Thymus (tissue), 11 donors: ENCODE data around the gene NDST1. TPM values are rescaled to one million over a fixed set of nuclear protein-coding genes. Genes with fewer than 3 reads are reported as not detected.
"Not testable (repeated sequence)": the region's sequence is repeated elsewhere in the genome, so short reads cannot be mapped to it uniquely, and the experiment has no call there.

Experiments
- DNase-seq, 9 donors: peaks; one replicate each; pipeline ENCODE4 v3.0.0-alpha.2; 2013; ENCODE audit warnings: low spot score in 9 of 9, low read depth in 6 of 9, missing footprints in 1 of 9
- H3K27ac ChIP-seq, 2 donors: one replicate each; pipeline ENCODE4 v1.5.1; 2013; ENCODE audit warnings: control low read depth in 1 of 2, low read depth in 1 of 2, low read length in 1 of 2, mild to moderate bottlenecking in 1 of 2, moderate library complexity in 1 of 2
- H3K27me3 ChIP-seq, 2 donors: one replicate each; pipeline ENCODE4 v1.5.1; 2013; ENCODE audit warnings: low read length in 1 of 2; ENCODE audit not compliant: control insufficient read depth in 2 of 2, insufficient read depth in 1 of 2
- H3K36me3 ChIP-seq, 2 donors: one replicate each; pipeline ENCODE4 v1.5.1; 2013; ENCODE audit warnings: low read length in 1 of 2, mild to moderate bottlenecking in 1 of 2, moderate library complexity in 1 of 2; ENCODE audit not compliant: control insufficient read depth in 2 of 2, insufficient read depth in 2 of 2
- H3K4me1 ChIP-seq, 2 donors: one replicate each; pipeline ENCODE4 v1.5.1; 2013; ENCODE audit warnings: low read length in 2 of 2; ENCODE audit not compliant: control insufficient read depth in 2 of 2, insufficient read depth in 2 of 2
- H3K4me3 ChIP-seq, 2 donors: one replicate each; pipeline ENCODE4 v1.5.1; 2013; ENCODE audit warnings: low read length in 2 of 2, control low read depth in 1 of 2, mild to moderate bottlenecking in 1 of 2
- H3K9me3 ChIP-seq, 2 donors: one replicate each; pipeline ENCODE4 v1.5.1; 2013; ENCODE audit warnings: low read length in 1 of 2, mild to moderate bottlenecking in 1 of 2; ENCODE audit not compliant: control insufficient read depth in 2 of 2, insufficient read depth in 1 of 2
- WGBS: extraction: QIAGEN DNeasy Blood & Tissue Kit; methylation state at CpG from one replicate; pipeline ENCODE4 v1.1.7; 2013; 5-methylcytosine and 5-hydroxymethylcytosine counted together
- polyA plus RNA-seq: library from polyadenylated mRNA; stranded (reverse); fragments of 200-250 nt; gene quantifications from one replicate; pipeline ENCODE4 v1.2.3, GENCODE V29; 2013
- total RNA-seq: library from RNA; stranded (reverse); fragments of 120-200 nt; gene quantifications from one replicate; pipeline ENCODE4 v1.2.4, GENCODE V29; 2013
- donor health status: healthy.

Gene NDST1
- total and polyA plus RNA-seq, 2 donors = 2.8 to 6.4 TPM

DNA sequence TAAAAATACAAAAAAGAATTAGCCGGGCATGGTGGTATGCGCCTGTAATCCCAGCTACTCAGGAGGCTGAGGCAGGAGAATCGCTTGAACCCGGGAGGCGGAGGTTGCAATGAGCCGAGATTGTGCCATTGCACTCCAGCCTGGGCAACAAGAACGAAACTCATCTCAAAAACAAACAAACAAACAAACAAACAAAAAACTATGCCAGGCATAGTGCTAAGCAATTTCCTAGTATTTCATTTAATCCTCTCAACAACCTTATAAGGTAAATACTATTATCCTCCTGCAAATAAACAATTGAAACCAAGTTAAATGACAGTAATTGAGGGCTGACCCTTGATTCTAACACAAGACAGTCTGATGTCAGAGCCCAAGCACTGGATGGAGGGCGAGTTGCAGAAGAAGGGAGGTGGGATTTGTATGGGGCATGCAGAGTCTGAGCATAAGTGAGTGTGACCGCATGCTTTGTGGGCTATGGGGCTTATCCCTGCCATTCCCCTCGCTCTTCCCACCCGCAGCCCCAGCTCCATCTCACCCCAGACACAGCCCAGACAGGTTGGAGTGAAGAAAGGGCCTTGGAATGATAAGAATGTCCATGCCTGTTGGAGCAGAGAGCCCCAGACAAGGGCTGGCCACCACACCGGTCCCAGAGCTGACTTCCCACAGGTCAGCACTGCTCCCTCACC is 34.1 kb upstream of the NDST1 start:
- Histone ChIP-seq H3K27me3 (no peaks in the 10 kb centered on the region), H3K27ac (no peak overlapping the region), H3K4me1 (no peaks in the 10 kb centered on the region), H3K4me3 (no peak overlapping the region), H3K9me3 (no peaks in the 10 kb centered on the region), H3K36me3 (no peaks in the 10 kb centered on the region)
- 94% methylated on average over 12 of the region's 12 CpGs for WGBS
- DNase-seq = no peak

DNA sequence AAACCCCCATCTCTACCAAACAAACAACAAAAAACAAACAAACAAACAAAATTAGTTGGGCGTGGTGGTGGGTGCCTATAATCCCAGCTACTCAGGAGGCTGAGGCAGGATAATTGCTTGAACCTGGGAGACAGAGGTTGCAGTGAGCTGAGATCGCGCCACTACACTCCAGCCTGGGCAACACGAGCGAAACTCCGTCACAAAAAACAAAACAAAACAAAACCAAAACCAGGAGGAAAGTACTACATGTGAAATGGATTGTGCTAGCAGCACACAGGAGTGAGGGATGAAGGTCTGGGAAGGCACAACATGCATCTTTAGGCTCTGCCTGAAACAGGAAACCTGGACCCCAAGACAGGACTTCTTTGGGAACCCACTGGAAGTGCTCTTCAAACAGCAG is 31.4 kb upstream of the NDST1 start:
- H3K27me3 ChIP-seq, H3K9me3 ChIP-seq, DNase-seq, H3K36me3 ChIP-seq, H3K4me1 ChIP-seq, H3K27ac ChIP-seq, H3K4me3 ChIP-seq: not testable (repeated sequence)
- 96% methylated on average over 6 of the region's 6 CpGs for WGBS

DNA sequence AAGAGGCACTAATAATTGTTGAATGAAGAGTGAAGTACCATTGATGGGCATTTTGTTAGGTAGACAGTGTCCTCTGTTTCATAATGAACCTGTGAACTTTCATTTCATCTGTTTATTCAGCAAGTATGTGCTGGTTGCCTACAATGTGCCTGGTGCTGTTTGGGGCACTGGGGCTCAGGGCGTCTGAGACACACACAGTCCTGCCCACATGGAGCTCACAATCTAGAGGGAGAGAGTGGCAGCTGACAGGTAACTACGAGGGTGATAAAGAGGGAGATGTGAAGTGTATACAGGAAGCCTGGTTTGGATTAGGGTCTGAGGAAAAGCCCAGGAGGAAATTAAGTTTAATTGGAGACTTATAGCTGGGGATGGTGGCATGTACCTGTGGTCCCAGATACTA is 28.5 kb upstream of the NDST1 start:
- Histone ChIP-seq H3K9me3 (no peaks in the 10 kb centered on the region), H3K36me3 (no peaks in the 10 kb centered on the region), H3K4me1 (no peaks in the 10 kb centered on the region), H3K4me3 (no peak overlapping the region), H3K27me3 (no peaks in the 10 kb centered on the region), H3K27ac (no peak overlapping the region)
- 87% methylated on average over 2 of the region's 2 CpGs for WGBS
- DNase-seq = no peak

DNA sequence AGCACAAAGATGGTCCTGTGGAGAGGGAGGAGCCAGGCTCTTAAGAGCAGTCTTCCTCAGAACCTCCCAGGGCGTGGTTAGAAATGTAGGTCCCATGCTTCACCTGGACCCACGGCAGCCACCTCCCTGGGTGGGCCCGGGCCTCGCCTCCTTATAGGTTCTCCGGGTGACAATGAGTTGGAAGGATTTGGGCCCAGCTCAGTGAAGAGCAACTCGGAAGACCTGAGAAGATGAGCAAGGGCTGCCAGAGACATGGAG is 26.3 kb upstream of the NDST1 start:
- 95% methylated on average over 6 of the region's 6 CpGs for WGBS
- no peak overlapping the region for H3K4me3 ChIP-seq
- no peak for DNase-seq
- peaks cover 0 to 1% of the 10 kb centered on the region in 2 donors for H3K4me1 ChIP-seq
- no peaks in the 10 kb centered on the region for H3K9me3 ChIP-seq
- no peaks in the 10 kb centered on the region for H3K36me3 ChIP-seq
- H3K27me3 ChIP-seq = peaks cover 0 to 16% of the 10 kb centered on the region in 2 donors
- H3K27ac ChIP-seq = no peak overlapping the region

DNA sequence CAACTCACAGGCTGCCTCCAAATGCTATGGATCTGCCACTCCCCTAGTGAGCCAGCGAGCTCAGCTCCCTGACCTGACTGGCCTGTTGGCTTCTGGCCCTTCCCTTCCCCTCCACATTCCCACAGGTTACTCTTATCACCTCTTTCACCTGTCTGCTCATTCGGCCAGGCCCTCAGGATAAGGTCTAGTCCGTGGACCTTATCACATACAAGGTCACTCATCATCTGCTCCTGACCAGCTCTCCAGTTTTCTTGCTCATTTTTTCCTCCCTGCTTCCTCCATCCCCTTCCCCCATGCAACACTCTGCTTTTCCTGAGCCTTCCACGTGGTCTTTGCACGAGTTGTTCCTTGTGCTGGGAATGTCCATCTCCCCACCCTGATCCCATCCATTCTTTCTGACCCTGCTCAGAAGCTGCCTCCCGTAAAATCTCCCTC is 25.9 kb upstream of the NDST1 start:
- Histone ChIP-seq H3K27me3 (peaks cover 0 to 20% of the 10 kb centered on the region in 2 donors), H3K27ac (no peak overlapping the region), H3K36me3 (no peaks in the 10 kb centered on the region), H3K4me3 (no peak overlapping the region), H3K4me1 (peaks cover 0 to 5% of the 10 kb centered on the region in 2 donors), H3K9me3 (no peaks in the 10 kb centered on the region)
- no peak for DNase-seq
- 89% methylated on average over 6 of the region's 6 CpGs for WGBS

DNA sequence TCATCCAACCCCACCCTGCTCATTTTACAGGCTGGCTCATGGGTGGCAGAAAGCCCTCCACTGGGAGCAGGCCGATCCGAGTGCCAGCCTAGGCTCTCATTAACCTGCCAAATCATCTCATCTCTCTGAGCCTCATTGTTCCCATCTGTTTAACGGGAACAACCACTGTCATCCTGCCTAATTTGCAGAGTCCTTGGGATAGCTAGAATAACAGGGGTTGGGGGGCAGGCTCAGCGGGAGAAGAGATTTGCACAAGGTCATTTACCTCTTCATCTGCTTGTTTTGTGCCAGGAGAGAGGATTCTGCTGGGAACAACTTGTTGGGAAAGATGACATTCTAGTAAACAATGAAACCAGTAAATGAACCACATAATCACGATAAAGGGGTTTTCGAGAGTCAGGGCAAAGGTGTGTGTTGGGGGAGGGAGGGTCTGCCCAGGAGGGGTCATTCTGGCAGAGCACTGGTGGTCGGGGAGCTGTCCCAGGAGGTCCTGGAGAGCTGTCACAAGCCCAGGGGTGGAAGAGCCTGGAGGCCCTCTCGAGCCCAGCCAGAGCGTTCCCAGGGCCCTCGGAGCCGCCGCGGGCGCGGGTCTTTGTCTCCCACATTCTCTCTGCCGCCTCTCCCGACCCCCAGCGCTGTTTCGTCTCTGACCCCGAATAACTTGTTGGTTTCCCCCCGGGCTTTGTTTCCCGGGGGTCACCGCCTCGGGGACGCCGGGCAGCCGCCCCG is 22.8 kb upstream of the NDST1 start:
- Histone ChIP-seq H3K4me3 (peak overlapping the region; percentile 51 to 73), H3K27me3 (peaks cover 0 to 21% of the 10 kb centered on the region in 2 donors), H3K4me1 (peaks cover 0 to 27% of the 10 kb centered on the region in 2 donors), H3K27ac (peak overlapping the region in 1 of 2 donors; percentile 19), H3K9me3 (no peaks in the 10 kb centered on the region), H3K36me3 (no peaks in the 10 kb centered on the region)
- no peak for DNase-seq
- 33% methylated on average over 28 of the region's 28 CpGs for WGBS

DNA sequence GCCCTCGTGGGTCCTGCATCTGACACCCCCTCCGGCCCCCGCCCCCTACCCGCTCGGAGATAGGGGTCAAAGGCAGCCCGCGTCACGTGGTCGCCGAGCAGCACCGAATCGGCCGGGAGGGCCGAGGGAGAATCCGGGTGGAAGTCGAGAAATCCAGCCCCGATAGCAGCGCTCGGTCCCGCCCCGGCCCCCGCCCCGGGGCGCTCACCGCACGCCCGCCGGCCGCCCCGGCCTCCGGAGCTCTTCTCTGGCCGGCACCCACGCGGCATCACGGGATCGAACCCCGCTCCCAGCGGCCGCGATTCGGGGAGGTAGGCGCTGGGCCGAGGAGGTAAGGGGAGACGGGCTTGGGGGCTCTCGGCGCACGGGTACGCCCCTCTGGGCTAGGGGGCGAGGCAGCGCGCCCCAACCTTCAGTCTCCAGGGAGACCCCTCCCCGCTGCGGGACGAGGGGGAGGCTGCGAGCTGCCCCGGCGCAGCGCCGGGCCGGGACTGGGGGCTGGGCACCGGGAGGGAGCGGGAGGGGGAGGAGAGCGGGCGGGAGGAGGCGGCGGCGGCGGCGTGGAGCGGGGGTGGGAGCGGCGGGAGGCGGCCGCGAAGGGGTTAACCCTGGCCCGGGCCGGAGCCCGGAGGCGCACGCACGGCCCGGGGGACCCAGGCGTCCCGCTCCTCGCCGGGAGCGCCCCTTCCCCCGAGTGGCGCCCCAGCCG is 22.1 kb upstream of the NDST1 start:
- Histone ChIP-seq H3K4me1 (peaks cover 0 to 30% of the 10 kb centered on the region in 2 donors), H3K27ac (peak overlapping the region in 1 of 2 donors; percentile 74), H3K9me3 (no peaks in the 10 kb centered on the region), H3K27me3 (peaks cover 0 to 21% of the 10 kb centered on the region in 2 donors), H3K36me3 (no peaks in the 10 kb centered on the region), H3K4me3 (peak overlapping the region; percentile 51 to 73)
- under 1% methylated on average over 90 of the region's 90 CpGs for WGBS
- peak in 2 of 9 donors; percentile 33 to 38 for DNase-seq

DNA sequence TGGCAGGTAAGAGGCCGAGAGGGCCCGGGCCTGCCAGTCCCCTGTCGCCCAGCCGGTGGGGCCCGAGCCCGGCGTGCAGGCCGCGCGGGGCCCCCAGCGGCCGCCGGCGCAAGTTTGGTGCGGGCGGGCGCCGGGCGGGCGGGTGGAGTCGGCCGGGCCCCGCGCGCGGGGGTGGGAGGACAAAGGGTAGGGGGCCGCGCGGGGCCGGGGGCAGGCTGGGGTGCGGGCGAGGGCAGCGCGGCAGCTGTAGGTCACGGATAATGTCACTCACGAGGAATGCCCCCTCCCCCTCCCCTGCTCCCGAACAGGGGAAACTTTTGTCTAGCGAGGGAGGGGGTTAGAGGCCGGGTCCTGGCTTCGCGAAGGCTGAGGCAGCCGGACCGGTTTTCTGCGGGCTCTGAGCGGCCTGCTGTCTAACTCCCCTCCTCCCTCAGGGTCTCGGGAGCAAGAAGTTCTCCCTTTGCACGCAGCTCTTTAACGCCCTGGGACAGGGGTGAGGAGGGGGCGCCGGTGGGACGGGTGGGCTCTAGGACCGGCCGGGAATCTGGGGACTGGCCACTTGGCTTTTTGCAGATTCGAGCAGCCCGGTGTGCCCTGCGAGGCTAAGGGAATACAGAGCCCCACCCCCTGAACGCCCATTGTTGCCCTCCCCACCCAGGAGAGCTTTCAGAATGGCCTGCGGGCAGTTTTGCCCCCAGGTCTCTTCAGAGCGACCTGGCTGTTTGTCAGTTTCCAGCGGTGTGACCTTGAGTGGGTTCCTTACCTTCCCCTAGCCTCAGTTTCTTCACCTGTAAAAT is 21.3 kb upstream of the NDST1 start:
- WGBS = 2% methylated on average over 60 of the region's 60 CpGs
- DNase-seq = peak in 5 of 9 donors; percentile 27 to 65 (median 43)
- peaks cover 0 to 30% of the 10 kb centered on the region in 2 donors for H3K4me1 ChIP-seq

More for the DNA sequence above, 21.3 kb upstream of the NDST1 start:
- peak overlapping the region; percentile 41 to 74 for H3K27ac ChIP-seq
- no peaks in the 10 kb centered on the region for H3K9me3 ChIP-seq
- peaks cover 0 to 21% of the 10 kb centered on the region in 2 donors for H3K27me3 ChIP-seq
- peak overlapping the region; percentile 57 to 73 for H3K4me3 ChIP-seq
- H3K36me3 ChIP-seq = no peaks in the 10 kb centered on the region
